ENCODE measurements around the gene NR1H4. TPM values are rescaled to one million over a fixed set of nuclear protein-coding genes. Genes with fewer than 3 reads are reported as not detected.

The NR1H4 gene
- total and polyA plus RNA-seq, 9 of the 15 experiments (the other 6 are each of a cell fraction or from before 2014, with no cell fraction given) = 0.03 TPM; not detected in 8

GRCh38 chr12:100573292-100574186 lies 99.9 kb downstream of the NR1H4 start, which contains the start of gene GAS2L3 (continued):
- TF ChIP-seq ETV1 (tag; conservative IDR thresholded peaks at IDR 0.05; ENCODE audit: low read depth) (no peak), GTF2E2 (tag; IDR thresholded peaks at IDR 0.05) (no peak), ESRRA (IDR thresholded peaks at IDR 0.05; ENCODE audit: borderline replicate concordance, low read depth) (no peak), MITF (IDR thresholded peaks at IDR 0.05) (no peak), HNRNPLL (IDR thresholded peaks at IDR 0.05; ENCODE audit: low read depth, low read length, poor library complexity, severe bottlenecking) (peak; percentile 31), NCOR1 (IDR thresholded peaks at IDR 0.05) (no peak), POLR3G (IDR thresholded peaks at IDR 0.05; ENCODE audit: extremely low read depth, insufficient read length, insufficient replicate concordance) (no peak), HMG20B (CRISPR knock-in tag; IDR thresholded peaks at IDR 0.05) (no peak), AFF1 (IDR thresholded peaks at IDR 0.05; ENCODE audit: low read depth in 1 of 2, partially characterized antibody in 2 of 2) (no peak), NCOA6 (IDR thresholded peaks at IDR 0.05) (no peak), ZEB2 (IDR thresholded peaks at IDR 0.05) (no peak), ZBTB26 (CRISPR knock-in tag; IDR thresholded peaks at IDR 0.05) (no peak), ERF (CRISPR knock-in tag; IDR thresholded peaks at IDR 0.05) (no peak), HCFC1 (IDR thresholded peaks at IDR 0.05; ENCODE audit: low read depth, low read length) (no peak), KDM2B (CRISPR knock-in tag; IDR thresholded peaks at IDR 0.05) (no peak), ZHX1 (conservative IDR thresholded peaks at IDR 0.05; ENCODE audit: low read length) (no peak), EGR1 (conservative IDR thresholded peaks at IDR 0.05) (peak; percentile 85), CEBPB (tag; IDR thresholded peaks at IDR 0.05) (no peak), CGGBP1 (CRISPR knock-in tag; IDR thresholded peaks at IDR 0.05) (no peak)

Data from K562 (cell line).